Stimulated activated CD8-positive, alpha-beta memory T cell treated with anti-CD3 and anti-CD28 coated beads, Interleukin-2, amount 100 ng/mL, for 48 hours (primary cell): ENCODE data around the gene CDK5RAP3.
A peak's percentile ranks its signal among the peaks of the same experiment; 100 is the strongest.
"Not testable (repeated sequence)": the region's sequence is repeated elsewhere in the genome, so short reads cannot be mapped to it uniquely, and the experiment has no call there.

ENCODE experiments used
- DNase-seq, 2 donors: peaks; one replicate each; pipeline ENCODE4 v3.0.0-alpha.2; 2020; ENCODE audit warnings: low read depth in 2 of 2

The CDK5RAP3 gene

GRCh38 chr17:47970725-47971499 is at the start of gene CDK5RAP3:
Gene CDK5RAP3 (plus strand): TSS chr17:47971113. CDS start chr17:47971147, 34 bp downstream.
- DNase-seq = peak; percentile 99 to 100

- no peak for DNase-seq
These were observed 45.9 kb upstream of the CDK5RAP3 start for GRCh38 chr17:47924785-47925677.

- no peak for DNase-seq
These were observed 45.3 kb upstream of the CDK5RAP3 start for GRCh38 chr17:47925678-47925988.

- DNase-seq = no peak
These were observed 43.0 kb upstream of the CDK5RAP3 start for GRCh38 chr17:47927821-47928400.

GRCh38 chr17:47928415-47928814 is 42.5 kb upstream of the CDK5RAP3 start:
- DNase-seq = no peak

GRCh38 chr17:47929218-47930000 is 41.5 kb upstream of the CDK5RAP3 start:
- DNase-seq = no peak

GRCh38 chr17:47931848-47932247 is 39.1 kb upstream of the CDK5RAP3 start:
- no peak for DNase-seq

- no peak for DNase-seq
These were observed 36.1 kb upstream of the CDK5RAP3 start for GRCh38 chr17:47934856-47935255.

GRCh38 chr17:47935468-47935867 is 35.4 kb upstream of the CDK5RAP3 start:
- not testable (repeated sequence) for DNase-seq

- DNase-seq = no peak
These were observed 35.0 kb upstream of the CDK5RAP3 start for GRCh38 chr17:47935961-47936360.

GRCh38 chr17:47937941-47938340 is 33.0 kb upstream of the CDK5RAP3 start:
- no peak for DNase-seq

- peak; percentile 84 to 89 for DNase-seq
These were observed 29.4 kb upstream of the CDK5RAP3 start, which contains the start of gene PNPO for GRCh38 chr17:47941246-47942095. Gene PNPO (plus strand): TSS chr17:47941571. CDS start chr17:47941676, 105 bp downstream.

- no peak for DNase-seq
These were observed 28.8 kb upstream of the CDK5RAP3 start for GRCh38 chr17:47942096-47942510.

GRCh38 chr17:47942568-47942967 is 28.3 kb upstream of the CDK5RAP3 start:
- DNase-seq = no peak

- DNase-seq = no peak
These were observed 25.8 kb upstream of the CDK5RAP3 start for GRCh38 chr17:47945080-47945479.

GRCh38 chr17:47945529-47946508 is 25.1 kb upstream of the CDK5RAP3 start:
- DNase-seq = no peak

GRCh38 chr17:47946516-47946915 is 24.4 kb upstream of the CDK5RAP3 start:
- DNase-seq = no peak

- DNase-seq = peak; percentile 66 to 73
These were observed 23.9 kb upstream of the CDK5RAP3 start for GRCh38 chr17:47946929-47947397.

- no peak for DNase-seq
These were observed 22.2 kb upstream of the CDK5RAP3 start for GRCh38 chr17:47948706-47949196.
